ENCODE data around the gene VANGL2. TPM values are rescaled to one million over a fixed set of nuclear protein-coding genes. Genes with fewer than 3 reads are reported as not detected.

The VANGL2 gene
- total RNA-seq, 6 experiments from 2014 or later: 0.06 to 0.22 (median 0.12) TPM

DNA sequence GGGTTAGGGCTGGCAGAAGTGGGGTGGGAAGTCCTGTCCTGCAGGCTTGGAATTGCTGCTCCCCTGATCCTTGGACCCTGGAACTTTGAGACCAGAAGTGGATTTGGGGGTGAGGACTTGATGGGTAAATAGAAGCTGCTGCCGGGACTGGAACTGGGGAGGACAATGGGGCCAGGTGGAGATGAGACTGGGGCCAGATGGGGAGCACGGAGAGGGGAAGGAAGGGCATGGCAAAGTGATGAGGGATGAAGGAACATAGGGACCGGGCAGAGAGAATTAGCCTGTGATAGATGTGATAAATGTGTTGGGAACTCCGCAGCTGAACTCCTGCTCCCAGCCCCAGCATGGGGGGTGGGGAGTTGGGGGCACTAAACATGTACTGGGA lies 32.9 kb upstream of the VANGL2 start:
- no peak overlapping the region for H3K4me3 ChIP-seq
- WGBS (ENCODE audit: insufficient coverage, low coverage, low lambda C conversion rate, missing lambda C conversion rate): 39% methylated on average over 2 of the region's 4 CpGs
- TF ChIP-seq POLR2A (IDR thresholded peaks at IDR 0.05): no peak
- TF ChIP-seq, protein P1, sequence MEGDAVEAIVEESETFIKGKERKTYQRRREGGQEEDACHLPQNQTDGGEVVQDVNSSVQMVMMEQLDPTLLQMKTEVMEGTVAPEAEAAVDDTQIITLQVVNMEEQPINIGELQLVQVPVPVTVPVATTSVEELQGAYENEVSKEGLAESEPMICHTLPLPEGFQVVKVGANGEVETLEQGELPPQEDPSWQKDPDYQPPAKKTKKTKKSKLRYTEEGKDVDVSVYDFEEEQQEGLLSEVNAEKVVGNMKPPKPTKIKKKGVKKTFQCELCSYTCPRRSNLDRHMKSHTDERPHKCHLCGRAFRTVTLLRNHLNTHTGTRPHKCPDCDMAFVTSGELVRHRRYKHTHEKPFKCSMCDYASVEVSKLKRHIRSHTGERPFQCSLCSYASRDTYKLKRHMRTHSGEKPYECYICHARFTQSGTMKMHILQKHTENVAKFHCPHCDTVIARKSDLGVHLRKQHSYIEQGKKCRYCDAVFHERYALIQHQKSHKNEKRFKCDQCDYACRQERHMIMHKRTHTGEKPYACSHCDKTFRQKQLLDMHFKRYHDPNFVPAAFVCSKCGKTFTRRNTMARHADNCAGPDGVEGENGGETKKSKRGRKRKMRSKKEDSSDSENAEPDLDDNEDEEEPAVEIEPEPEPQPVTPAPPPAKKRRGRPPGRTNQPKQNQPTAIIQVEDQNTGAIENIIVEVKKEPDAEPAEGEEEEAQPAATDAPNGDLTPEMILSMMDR (IDR thresholded peaks at IDR 0.05): no peak
- no peaks in the 10 kb centered on the region for H3K9me3 ChIP-seq
- no peaks in the 10 kb centered on the region for H3K27me3 ChIP-seq
- ATAC-seq: no peak
- no peak overlapping the region for H3K27ac ChIP-seq
- H3K4me1 ChIP-seq: no peaks in the 10 kb centered on the region
- DNase-seq: peak in 1 of 3 donors; percentile 17
- intact Hi-C loops (cut with DNase I): loop anchor here in 1 of 2 donors (10.0 kb wide), 1 partner anchor 173 kb away; the partner anchor contains the start of gene CASQ1
- no peaks in the 10 kb centered on the region for H3K36me3 ChIP-seq

DNA sequence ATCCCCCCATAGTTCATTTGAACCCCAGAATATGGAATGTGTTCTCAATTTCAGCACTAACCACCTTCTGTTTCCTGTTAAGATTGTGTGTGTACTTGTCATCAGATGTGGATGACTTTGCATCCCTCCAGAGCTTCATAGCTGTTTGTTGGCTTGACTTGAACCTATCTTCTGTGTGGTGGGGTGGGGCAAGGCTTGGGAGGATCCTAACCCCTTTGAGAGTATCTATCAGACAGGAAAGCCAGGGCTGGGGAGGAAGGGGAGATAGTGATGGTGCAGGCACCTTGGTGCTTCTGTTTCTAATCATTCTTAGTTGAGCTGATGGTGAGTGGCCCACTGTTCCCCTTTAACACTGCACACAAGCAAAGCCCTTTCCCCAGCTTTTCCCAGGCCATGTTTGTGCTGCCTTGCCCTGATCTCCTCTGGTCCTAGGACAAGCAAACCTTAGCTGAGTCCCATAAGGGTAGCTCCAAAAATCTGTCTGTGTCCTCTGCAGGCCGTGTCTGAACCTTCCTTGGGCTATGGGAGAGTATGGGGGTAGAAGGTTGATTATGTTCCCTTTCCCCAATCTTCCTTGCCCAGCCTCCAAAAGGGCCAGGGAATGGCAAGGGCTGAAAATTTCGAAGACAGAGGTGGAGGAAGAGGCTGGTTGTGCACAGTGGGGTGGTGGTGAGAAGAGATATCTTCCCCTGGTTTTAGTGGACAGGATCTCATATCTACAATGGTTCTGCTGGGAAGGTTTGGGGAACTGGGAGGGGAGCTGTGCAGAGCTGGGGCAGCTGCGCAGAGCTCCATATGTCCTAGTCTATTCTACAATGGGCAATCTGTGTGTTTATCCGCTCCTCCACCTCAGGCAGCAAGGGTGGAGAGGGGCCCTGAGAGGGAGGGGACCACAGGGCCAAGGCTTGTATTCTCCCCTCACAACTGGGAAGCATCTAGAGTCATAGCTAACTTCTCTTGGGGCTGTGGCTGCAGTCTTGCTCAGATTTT lies 32.1 kb upstream of the VANGL2 start:
- TF ChIP-seq, protein P1 (IDR thresholded peaks at IDR 0.05): no peak
- TF ChIP-seq POLR2A (IDR thresholded peaks at IDR 0.05): no peak
- peak in 1 of 3 donors; percentile 19 for DNase-seq
- no peak overlapping the region for H3K4me3 ChIP-seq

DNA sequence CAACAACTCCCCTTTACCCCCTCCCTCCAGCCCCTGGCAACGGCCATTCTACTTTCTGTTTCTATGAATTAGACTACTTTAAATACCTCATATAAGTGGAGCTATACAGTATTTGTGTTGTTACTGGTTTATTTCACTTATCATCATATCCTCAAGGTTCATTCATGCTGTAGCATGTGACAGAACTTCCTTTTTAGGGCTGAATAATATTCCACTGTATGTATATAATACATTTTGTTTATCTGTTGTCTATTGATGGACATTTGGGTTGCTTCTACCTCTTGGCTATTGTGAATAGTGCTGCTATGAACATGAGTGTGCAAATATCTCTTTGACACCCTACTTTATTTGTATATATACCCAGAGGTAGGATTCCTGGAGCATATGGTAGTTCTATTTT lies 31.3 kb upstream of the VANGL2 start:
- Histone ChIP-seq H3K27ac (no peak overlapping the region), H3K4me3 (no peak overlapping the region), H3K36me3 (no peaks in the 10 kb centered on the region), H3K9me3 (no peaks in the 10 kb centered on the region), H3K4me1 (no peaks in the 10 kb centered on the region), H3K27me3 (no peaks in the 10 kb centered on the region)
- ATAC-seq: no peak
- no peak for TF ChIP-seq POLR2A (IDR thresholded peaks at IDR 0.05)
- TF ChIP-seq, protein P1 (IDR thresholded peaks at IDR 0.05): no peak
- intact Hi-C loops (cut with DNase I): loop anchor here in 1 of 2 donors (10.0 kb wide), 1 partner anchor 174 kb away; the partner anchor contains the start of gene CASQ1
- 75% methylated on average over 1 of the region's 1 CpG for WGBS (ENCODE audit: insufficient coverage, low coverage, low lambda C conversion rate, missing lambda C conversion rate)
- DNase-seq: no peak

More for the DNA sequence above, 32.1 kb upstream of the VANGL2 start:
- Histone ChIP-seq H3K27ac (no peak overlapping the region), H3K9me3 (no peaks in the 10 kb centered on the region), H3K27me3 (no peaks in the 10 kb centered on the region), H3K4me1 (no peaks in the 10 kb centered on the region), H3K36me3 (no peaks in the 10 kb centered on the region)
- intact Hi-C loops (cut with DNase I): loop anchor here in 1 of 2 donors (10.0 kb wide), 1 partner anchor 173 kb away; the partner anchor contains the start of gene CASQ1
- ATAC-seq: no peak
- WGBS (ENCODE audit: insufficient coverage, low coverage, low lambda C conversion rate, missing lambda C conversion rate): 69% methylated on average over 3 of the region's 4 CpGs

DNA sequence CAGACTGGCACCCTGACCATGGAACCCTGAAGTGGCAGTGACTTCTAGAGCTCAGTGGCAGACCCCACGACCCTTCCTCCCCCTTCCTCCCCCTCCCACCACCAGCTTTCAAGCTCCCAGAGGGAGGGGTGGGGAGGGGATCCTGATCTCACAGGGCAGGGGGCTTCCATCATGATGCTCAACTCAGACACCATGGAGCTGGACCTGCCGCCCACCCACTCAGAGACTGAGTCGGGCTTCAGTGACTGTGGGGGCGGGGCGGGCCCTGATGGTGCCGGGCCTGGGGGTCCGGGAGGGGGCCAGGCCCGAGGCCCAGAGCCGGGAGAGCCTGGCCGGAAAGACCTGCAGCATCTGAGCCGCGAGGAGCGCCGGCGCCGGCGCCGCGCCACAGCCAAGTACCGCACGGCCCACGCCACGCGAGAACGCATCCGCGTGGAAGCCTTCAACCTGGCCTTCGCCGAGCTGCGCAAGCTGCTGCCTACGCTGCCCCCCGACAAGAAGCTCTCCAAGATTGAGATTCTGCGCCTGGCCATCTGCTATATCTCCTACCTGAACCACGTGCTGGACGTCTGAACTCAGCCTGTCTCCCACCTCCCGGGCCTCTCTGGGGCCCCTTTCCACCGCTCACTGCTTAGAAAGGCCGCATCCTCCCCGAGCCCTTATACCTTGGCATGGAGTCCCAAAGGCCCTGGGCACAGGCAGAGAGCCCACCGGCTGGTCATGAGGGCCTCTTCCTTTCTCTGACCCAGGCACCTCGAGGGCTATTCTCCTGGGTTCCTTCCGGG lies 29.6 kb upstream of the VANGL2 start:
- Histone ChIP-seq H3K4me1 (no peaks in the 10 kb centered on the region), H3K36me3 (no peaks in the 10 kb centered on the region), H3K9me3 (no peaks in the 10 kb centered on the region), H3K27ac (no peak overlapping the region), H3K27me3 (no peaks in the 10 kb centered on the region), H3K4me3 (no peak overlapping the region)
- TF ChIP-seq, protein P1 (IDR thresholded peaks at IDR 0.05): no peak
- ATAC-seq (no peak), DNase-seq (peak in 1 of 3 donors; percentile 37)
- WGBS (ENCODE audit: insufficient coverage, low coverage, low lambda C conversion rate, missing lambda C conversion rate): 57% methylated on average over 6 of the region's 42 CpGs
- intact Hi-C loops (cut with DNase I): loop anchor here (10.0 kb wide), 1 partner anchor 266 kb away; no protein-coding TSS in a partner anchor
